ENCODE measurements around the gene SRR.

DNA sequence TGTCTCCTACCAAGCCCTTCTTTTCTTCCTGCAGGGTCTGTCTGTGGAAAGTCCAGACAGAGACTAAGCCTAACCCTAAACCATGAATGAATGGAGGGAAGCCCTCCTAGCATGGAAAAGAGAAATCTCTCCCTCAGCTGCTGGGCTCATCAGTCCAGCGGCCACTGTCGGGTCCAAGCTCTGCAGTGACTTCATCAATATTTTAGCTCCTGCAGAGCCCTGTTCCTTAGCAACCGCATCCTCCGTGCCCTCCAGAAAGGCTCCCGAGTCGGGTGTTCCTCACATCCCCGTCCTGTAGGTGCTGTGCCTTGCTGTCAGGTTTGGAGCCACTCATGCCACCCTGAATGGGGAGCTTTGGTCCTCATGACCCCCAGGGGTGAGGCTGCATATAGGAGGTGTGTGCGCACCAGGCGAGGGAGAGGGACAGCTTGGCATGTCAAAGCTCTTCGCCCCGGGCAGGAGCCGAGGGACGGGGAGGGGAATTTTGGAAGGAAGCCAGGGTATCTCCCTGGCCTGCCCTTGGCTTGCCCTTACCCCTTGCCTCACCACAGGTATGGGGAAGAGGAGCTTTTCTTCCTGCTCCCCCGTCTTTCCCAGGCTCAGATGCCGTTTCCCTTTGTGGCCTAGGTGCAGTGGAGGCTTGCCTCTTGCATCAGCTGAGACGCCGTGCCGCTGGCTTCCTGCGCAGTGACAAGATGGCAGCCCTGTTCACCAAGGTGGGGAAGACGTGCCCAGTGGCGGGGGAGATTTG is 57.4 kb downstream of the SRR start:
- TF ChIP-seq, protein P1, sequence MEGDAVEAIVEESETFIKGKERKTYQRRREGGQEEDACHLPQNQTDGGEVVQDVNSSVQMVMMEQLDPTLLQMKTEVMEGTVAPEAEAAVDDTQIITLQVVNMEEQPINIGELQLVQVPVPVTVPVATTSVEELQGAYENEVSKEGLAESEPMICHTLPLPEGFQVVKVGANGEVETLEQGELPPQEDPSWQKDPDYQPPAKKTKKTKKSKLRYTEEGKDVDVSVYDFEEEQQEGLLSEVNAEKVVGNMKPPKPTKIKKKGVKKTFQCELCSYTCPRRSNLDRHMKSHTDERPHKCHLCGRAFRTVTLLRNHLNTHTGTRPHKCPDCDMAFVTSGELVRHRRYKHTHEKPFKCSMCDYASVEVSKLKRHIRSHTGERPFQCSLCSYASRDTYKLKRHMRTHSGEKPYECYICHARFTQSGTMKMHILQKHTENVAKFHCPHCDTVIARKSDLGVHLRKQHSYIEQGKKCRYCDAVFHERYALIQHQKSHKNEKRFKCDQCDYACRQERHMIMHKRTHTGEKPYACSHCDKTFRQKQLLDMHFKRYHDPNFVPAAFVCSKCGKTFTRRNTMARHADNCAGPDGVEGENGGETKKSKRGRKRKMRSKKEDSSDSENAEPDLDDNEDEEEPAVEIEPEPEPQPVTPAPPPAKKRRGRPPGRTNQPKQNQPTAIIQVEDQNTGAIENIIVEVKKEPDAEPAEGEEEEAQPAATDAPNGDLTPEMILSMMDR (IDR thresholded peaks at IDR 0.05) = no peak
- TF ChIP-seq POLR2A (IDR thresholded peaks at IDR 0.05) = no peak
